ENCODE data around the gene CHI3L2.
"Not testable (repeated sequence)": the region's sequence is repeated elsewhere in the genome, so short reads cannot be mapped to it uniquely, and the experiment has no call there.

CHI3L2 gene

DNA sequence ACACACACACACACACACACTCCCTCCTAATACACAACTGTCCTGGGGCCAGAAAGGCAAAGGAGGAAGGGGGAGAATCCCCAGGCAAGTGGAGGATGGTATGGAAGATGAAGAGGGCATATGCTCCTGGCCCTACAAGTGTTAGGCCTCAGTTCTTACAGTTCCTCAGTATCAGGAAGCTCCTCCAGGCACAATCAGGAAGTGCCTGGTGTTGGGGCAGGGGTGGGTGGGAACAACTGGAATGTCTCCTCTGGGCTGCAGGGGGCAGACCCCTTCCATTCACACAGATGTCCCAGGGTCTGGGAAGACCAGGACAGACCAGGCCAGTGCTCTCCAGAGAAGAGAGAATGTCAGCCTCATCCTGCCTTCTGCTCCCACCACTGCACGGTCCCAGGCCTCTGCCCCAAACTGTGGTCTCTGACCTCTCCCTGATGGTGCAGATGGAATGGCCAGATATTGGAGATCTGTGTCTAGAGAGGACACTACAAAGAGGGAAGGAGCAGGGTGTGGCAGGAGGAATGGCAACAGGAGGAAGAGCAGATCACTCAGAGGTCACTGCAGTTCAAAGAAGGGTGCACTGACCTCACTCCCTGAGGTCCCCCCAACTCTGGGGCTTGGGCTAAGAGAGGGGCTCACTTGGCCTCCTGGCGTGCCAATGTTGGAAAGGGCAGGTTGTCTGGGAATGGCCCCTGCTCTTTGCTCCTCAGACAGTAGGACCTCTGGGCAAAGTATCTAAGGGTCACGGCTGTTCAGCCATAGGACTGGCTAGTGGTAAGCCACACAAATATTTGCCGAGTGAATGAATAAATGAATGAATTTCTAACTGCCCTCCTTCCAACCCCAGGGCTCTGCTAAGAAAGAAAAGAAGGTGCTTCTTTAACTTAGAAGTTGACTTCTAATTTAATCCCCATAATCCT lies 24.5 kb upstream of the CHI3L2 start:
- no peak for DNase-seq

DNA sequence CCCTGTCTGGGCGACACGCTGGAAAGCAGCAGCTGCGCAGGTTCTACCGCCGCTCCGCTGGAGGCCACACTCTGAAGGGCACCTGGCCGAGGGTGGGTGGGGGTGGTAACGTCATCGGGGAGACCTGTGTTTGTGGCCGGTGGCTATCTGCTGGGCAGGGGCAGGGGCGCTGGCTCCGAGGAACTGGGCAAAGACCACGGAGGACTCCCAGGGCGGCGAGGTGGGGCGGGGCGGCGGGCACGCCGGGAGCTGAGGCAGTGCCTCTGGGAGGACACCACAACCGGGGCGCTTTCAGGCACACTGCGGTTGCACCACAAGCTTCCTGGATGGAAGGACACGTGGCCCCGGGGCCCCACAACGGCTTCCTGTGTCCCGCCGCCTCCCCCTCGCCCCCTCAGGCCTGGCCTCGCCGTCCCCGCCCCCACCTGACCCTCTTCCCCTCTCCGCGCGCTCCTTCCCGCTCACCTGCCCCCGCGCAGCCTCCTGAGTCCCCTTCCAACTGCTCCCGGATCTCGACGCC lies 23.8 kb upstream of the CHI3L2 start:
- peak; percentile 93 for DNase-seq

DNA sequence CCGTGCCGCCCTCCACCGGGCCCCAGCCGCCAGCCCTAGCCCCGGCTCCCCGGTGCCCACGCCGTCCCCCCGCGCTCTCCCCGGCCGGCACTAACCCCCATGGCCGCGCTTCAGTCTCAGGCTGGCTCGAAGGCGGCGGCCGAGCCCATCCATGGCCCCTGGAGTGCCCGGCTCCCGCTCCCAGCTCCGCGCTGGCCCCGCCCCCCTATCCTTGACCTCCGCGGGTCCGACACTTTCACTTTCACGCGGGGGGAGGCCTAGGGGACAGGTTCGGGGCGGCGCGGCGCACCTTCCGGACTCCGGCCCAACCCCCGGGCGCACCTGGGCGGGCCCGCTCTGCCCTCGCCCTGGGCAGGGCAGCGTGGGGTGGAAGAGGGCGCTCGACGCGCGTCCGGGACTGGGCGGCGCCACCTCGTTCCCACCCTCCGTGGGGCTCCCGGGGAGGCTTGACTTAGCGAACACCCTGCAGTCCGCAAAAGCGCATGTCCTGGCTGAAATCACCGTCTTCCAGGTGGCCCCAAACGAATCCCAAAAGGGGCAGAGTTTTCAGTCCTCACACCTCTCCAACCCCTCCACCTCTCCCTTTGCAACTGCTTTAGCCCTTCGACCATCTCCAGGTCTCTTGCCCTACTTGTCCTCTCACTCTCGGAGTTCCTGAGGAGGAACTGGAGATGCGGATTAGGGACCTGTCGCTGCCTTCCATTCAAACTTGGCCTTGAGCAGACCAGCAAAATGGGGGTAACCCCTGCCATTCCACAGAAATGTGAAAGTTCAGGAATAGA lies 23.1 kb upstream of the CHI3L2 start:
- peak; percentile 67 for DNase-seq

DNA sequence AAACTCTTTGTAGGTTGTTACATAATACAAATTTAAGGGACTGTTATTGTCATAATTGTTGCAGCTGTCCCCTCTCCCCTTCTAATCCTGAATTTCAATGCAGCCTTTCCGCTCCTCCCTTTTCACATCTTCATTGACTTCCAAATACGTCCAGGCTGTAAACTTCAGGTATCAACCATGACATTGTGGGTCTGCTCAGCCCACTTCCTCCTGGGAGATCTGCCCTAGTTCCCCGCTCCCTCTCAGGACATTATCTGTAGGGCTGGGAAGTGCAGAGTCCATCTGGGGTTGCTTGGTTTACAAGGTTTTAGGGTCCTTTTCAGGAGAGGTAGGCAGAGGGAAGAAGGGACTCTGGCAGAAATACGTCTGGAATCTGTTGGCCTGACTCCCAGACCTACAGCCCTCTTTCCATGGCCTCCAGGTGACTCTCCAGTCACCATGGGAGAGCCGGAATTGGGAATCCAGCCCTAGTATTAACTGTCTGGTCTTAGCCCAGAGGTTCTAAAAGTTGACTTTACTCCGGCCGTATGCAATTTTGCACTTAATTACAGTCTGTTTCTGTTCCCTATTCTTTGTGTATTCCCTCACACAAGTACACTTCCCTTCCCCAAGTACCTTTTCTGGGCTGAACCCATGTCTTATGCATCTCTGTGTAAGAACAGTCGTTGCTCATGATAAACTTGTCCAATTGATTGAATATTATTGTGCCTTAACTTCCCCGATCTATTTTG lies 22.4 kb upstream of the CHI3L2 start:
- DNase-seq: no peak

DNA sequence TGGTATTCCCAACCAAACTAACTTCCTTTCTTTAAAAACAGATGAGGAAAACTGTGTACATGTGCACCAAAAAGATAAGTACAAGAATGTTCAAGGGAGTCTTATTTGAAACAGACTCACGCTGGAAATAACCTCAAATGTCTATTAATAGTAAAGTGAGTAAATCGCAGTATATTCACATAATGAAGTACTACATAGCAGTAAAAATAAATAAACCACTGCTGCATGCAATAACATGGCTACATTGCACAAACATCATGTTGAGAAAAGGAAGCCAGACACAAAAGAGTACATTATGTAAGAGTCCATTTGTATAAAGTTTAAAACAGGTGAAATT lies 21.8 kb upstream of the CHI3L2 start:
- DNase-seq: no peak

DNA sequence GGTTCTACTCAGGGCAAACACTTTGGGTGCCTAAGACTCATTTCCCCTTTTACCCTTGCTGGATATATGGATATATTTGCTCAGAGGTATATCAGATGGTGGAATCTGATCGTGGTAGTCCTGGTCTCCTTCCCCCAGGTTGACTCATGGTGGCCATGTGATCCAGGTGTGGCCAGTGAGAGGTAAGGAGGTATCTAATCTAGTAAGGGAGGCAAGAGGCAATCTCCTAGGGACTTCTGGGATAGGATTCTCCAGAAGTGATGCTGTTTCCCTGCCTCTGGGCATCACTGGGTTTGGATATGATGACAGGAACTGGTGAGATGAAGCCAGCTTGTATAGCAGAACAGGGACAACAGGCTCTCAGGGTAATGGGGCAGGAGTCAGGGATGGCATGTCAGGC lies 18.6 kb upstream of the CHI3L2 start:
- DNase-seq: no peak

DNA sequence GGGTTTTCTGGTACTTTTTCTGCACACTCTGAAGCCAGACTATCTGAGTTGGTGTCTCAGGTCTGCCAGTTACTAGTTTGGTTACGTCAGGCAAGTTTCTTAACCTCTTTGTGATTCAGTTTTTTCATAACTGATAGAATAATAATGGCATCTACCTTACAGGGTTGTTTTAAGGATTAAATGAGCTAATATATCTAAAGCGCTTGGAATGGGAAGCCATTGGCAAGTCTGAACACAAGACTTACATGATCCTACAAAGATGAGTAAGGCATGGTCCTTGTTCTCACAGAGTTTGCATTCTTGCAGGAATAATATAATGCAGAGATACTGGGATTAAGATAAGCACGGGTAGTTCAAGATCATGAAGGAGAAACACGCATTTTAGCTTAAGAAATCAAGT lies 17.9 kb upstream of the CHI3L2 start:
- no peak for DNase-seq

DNA sequence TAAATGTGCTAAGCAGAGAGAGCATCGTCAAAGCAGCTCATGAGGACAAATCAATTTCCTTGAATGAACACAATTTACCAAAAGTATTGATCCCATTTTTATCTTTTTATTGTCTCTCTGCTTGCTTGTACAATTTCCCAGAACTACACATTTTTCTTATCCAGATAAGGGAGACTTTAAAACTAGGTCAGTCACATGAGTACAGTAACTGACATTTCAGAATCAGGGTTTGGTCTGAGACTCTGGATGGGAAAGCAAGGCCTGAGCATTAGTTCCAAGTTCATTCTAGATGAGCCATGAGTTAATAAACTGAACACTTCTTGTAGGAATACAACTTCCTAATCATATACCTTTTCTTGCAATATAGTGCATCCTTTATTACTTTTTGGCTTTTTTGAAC lies 15.6 kb upstream of the CHI3L2 start:
- DNase-seq: no peak

DNA sequence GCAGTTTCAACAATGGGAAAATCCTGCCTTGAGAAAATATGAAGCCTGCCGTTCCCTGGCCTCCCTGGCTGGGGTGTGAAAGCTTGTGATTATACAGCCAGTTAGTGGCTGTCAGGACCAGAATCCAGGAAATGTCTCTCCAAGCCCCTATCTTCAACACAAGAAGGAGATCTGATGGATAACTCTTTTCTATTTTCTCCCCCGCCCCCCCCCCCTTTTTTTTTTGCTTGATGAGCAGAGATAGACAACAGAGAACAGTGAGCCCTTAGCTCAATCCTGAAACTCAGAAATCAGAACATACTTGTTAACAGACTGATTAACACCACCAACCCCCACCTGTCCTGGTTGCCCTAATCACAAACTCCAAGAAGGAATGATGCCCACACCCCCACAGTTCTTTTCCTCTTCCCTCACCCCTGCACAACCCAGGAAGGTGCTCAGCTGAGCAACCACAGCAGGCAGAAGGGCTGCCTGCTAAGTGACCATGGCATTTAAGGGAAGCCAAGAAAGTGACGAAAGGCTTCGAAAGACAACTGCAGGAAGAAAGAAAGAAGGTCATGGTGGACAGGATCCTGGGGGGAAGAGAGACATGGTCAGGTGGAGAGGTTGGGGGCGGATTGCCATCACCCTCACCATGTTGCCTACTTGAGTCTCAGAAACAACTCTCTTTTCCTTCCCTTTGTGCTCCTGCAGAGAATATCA lies 14.7 kb upstream of the CHI3L2 start:
- DNase-seq: no peak

DNA sequence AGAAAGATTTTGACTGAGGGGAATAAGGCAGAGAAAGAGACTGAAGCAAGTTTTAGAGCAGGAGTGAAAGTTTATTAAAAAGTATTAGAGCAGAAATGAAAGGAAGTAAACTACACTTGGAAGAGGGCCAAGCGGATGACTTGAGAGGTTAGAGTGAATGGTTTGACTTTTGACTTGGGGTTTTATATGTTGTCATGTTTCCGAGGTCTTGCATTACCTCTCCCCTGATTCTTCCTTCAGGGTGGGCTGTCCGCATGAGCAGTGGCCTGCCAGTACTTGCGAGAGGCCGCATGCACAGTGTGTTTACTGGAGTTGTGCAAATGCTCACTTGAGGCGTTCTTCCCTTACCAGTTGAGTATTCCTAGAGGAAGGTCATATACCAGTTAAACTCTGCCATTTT lies 14.1 kb upstream of the CHI3L2 start:
- no peak for DNase-seq

DNA sequence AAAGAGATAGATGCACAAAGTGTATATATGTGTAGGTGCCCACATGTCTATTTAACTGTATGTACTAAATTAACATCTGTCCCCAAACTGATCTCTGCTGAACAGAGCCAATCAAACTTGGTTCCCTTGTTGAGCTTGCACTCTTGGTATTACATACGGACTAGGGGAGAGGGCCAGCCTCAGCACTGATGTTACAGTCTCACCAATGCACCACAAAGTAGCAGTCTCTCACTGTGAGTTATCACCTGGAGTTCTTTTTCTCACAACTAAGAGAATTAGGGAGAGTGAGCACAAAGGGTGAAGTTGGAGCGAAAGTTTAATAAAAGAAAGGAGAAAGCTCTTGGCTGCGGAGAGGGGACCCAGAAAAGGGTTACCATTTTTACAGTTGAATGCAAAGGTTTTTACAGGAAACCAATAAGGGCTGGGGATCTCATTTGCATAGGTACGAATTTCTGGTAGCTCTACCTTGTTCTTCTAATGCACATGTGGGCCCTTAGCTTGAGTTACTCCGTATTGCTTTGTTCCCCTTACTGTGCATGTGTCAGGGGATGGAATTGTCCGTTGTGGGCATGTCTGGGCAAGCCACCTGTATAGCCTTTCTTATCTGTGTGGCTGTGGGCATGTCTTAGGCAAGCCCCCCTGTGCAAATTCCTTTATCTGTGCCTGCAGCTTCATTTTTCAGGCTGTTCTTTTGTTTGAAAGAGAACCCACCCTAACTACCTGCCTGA lies 13.3 kb upstream of the CHI3L2 start:
- no peak for DNase-seq

DNA sequence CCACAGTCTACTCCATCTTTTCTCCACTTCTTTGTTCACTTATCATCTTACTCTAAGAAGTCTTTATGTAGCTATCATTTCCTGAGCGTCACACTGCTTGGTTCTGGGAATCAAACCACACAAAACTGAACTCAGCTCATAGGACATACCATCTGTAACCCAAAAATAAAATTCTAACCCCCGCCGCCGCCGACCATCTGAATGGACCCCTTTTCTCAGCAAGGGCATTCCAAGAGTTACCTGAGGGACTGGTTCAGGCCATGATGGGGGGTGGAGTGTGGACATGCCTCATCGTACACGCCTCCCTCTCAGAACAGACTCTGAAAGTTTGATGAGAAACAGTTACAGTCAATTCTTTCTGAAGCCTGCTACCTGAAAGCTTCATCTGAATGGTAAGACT lies 12.6 kb upstream of the CHI3L2 start:
- DNase-seq: peak; percentile 60

DNA sequence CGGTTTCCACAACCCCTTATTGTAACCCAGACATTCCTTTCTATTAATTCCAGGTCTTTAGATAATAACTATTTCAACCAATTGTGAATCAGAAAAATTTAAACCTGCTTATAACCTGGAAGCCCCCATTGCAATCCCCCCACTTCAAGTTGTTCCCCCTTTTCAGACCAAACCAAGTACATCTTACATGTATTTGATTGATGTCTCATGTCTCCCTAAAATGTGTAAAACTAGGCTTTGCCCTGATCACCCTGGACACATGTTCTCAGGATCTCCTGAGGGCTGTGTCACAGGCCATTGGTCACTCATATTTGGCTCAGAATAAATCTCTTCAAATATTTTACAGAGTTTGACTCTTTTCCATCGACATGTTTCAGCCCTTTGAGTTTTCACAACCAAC lies 12.2 kb upstream of the CHI3L2 start:
- not testable (repeated sequence) for DNase-seq

DNA sequence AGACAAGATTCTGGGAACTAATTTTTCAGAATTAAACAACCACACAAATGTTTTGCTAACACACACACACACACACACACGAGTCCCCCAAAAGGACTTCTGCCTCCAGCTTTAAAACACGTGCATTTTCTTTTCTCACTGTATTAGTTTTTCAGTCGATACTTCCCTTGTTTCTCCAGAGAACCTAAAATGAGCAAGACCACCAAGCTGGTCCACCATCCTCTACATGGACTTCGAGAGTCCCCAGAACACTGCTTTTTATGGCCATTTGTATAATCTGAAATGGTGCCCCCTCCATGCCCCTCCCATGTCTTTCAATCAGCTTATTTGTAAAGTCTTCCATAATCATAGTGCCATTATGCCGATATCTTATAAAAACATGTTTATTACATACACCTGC lies 10.8 kb upstream of the CHI3L2 start:
- DNase-seq: no peak

DNA sequence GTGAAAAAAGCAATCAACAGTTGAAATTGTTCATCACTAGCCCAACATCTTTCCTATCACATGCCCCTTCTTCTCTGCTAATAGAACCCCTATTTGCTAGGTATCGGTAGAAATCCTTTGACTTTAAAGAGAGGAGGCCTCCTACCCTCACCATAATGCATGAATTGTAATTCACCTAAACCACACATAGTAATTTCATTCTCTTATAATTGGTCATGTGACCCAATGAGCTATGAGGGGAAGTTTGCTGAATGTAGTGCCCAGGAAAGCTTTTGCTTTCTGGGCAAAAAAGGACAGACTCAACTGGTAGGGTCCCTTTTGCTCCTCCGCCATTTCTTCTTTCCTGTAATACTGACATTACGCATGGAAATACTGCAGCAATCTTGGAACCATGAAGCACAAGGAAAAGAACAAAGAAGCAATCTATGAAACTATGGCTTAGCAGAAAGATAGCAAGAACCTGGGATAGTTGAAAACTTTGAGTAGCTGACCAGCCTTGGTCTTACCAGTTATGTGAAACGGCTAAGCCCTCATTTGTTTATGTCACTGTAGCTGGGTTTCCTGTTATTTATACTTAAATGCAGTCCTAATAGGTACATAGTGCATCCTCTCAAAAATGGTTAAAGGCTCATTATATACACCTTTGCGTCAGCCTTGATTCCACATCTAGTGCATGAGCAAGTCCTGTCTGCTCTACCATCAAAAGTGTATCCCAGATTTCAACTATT lies 10.2 kb upstream of the CHI3L2 start:
- DNase-seq: peak; percentile 72

DNA sequence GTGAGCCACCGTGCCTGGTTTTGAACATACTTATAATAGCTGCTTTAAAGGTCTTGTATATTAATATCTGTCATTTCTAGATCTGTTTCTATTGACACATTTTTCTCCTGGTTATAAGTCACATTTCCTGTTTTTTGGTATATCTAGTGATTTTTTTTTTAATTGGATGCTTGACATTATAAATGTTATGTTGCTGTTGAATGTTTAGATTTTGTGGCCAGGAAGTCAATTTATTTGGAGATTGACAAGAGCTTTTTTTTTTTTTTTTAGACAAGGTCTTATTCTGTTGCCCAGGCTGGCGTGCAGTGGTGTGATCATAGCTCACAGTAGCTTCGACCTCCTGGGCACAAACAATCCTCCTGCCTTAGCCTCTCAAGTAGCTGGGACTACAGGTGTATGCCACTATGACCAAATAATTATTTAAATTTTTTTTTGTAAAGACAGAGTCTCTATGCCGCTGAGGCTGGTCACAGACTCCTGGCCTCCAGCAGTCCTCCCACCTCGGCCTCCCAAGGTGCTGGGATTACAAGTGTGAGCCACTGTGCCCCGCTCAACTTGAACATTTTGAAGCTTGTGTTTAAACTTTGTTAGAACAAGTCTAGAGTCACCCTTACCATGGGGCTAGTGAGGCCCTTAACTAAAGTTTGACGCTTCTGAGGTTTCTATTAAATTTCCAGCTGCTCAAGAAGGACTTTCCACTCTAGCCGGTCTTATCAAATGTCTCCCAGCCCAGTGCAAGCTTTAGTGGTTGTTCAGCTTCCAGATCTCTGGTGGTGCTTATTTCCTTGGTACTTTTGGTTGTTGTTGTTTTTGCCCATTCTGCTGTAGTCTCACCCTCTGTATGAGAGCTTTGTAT lies 8.6 kb upstream of the CHI3L2 start:
- no peak for DNase-seq

DNA sequence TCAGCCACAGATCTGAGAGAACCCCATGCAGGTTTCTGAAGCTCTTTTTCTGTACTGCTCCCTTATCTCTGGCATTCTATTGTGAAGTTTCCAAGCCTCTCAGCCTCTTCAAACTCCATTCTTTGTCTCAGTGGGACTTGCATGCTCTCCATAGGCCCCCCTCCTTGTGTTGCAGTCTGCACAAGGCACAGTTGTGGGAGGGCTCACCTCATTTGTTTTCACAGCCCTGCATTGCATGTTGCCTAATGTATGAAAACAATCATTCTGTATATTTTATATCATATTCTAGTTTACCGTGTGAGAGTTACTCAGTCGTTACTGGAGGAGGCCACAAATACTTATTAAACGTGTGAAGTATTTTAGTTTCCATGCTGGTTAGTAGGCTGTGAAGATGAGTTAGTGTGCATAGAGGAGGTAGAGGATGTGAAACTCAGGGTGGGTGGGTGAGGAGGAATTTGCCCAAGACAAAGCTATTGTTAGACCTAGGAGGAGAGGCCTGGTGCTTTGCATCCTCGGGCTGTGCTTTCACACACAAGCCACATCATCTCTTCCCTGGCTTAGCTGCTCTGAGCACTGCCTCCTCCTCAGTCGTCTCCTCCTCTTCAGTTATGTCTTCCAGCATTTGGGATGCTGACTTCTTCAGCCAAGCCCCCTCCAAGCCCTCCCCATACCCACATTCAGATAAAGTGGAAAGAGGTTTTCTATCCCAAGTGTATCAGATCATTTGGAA lies 7.8 kb upstream of the CHI3L2 start:
- DNase-seq: peak; percentile 78

DNA sequence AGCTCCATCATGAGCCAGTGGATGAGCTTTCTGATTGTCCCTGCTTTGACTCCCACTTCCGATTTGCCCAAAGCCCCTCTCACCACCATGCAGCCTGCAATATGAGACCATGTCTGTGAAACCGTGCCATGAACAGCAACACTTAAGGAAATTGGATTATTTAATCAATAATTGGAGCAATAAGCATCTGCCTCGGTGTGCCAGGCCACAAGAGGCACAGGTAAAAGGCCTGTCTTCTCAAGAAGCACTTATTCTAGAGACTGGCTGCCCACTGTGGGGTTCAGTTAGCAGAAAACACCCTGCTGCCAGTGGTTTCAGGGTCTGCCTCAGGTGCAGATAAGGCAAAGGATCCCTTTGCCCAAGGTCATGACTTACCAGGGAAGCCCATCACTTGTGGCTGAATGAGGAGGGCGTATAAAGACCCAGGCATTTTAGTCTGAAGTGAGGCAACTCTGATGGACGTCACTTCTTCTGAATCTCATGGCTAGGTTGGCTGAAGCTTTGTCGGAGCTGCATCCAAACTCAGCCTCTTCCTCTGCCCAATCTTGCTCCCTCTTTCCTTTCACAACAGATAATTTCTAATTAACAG lies 7.1 kb upstream of the CHI3L2 start:
- no peak for DNase-seq

DNA sequence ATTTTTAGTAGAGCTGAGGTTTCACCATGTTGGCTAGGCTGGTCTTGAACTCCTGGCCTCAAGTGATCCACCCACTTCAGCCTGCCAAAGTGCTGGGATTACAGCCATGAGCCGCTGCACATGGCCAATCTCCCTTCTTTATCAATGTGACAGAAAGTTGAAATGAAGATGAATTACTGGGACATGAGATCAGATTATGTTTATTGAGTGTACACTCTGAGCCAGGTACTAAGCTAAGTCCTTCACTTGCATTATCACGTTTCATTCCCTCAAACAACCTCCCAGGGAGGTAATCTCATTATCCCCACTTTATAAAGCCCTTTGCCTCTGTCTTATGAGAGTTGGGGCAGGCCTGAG lies 6.3 kb upstream of the CHI3L2 start:
- DNase-seq: no peak
